WTC11 (cell line): ENCODE data around the gene KDM5A.

Experiments
- TF ChIP-seq, protein P1 (sequence below): sonication (generic); formaldehyde crosslinking; IDR thresholded peaks from 2 replicates; pipeline ENCODE4 v1.8.1; 2022; ENCODE audit warnings: low read depth, missing genetic modification reagents, borderline replicate concordance
- TF ChIP-seq, protein P2 (sequence below): fragments of 200-600 bp; IDR thresholded peaks from 2 replicates; pipeline ENCODE4 v1.8.0; 2022; ENCODE audit warnings: antibody characterized with exemption

DNA sequence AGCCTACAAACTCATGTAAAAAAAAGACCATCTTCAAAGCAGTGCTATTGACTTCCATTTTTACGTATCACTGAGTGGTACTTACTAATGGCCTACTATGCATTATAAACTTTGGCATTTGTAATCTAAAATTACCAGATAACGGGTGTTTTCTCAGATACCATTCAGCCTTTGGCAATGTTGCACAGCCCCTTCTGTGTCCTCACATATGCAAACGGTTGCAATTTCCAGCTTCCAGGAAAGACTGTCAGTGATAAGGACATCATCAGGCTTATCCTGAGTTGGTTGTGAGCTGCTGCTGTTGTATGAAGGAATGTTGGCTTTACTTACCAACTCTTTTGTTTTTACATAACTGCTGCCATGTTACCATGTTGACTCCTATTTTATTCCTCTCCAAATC is 124.9 kb downstream of the KDM5A start:
- TF ChIP-seq, protein P1, sequence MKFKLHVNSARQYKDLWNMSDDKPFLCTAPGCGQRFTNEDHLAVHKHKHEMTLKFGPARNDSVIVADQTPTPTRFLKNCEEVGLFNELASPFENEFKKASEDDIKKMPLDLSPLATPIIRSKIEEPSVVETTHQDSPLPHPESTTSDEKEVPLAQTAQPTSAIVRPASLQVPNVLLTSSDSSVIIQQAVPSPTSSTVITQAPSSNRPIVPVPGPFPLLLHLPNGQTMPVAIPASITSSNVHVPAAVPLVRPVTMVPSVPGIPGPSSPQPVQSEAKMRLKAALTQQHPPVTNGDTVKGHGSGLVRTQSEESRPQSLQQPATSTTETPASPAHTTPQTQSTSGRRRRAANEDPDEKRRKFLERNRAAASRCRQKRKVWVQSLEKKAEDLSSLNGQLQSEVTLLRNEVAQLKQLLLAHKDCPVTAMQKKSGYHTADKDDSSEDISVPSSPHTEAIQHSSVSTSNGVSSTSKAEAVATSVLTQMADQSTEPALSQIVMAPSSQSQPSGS: no peak
- TF ChIP-seq, protein P2, sequence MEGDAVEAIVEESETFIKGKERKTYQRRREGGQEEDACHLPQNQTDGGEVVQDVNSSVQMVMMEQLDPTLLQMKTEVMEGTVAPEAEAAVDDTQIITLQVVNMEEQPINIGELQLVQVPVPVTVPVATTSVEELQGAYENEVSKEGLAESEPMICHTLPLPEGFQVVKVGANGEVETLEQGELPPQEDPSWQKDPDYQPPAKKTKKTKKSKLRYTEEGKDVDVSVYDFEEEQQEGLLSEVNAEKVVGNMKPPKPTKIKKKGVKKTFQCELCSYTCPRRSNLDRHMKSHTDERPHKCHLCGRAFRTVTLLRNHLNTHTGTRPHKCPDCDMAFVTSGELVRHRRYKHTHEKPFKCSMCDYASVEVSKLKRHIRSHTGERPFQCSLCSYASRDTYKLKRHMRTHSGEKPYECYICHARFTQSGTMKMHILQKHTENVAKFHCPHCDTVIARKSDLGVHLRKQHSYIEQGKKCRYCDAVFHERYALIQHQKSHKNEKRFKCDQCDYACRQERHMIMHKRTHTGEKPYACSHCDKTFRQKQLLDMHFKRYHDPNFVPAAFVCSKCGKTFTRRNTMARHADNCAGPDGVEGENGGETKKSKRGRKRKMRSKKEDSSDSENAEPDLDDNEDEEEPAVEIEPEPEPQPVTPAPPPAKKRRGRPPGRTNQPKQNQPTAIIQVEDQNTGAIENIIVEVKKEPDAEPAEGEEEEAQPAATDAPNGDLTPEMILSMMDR: no peak
